GM12878 (cell line): ENCODE results near the gene KLC4. TPM values are rescaled to one million over a fixed set of nuclear protein-coding genes. Genes with fewer than 3 reads are reported as not detected.

Experiments used
- ATAC-seq: fragments of 200-7000 bp; cut with Tn5 transposase; 3 replicates; pipeline ENCODE4 v1.9.1; 2020; ENCODE audit warnings: mild to moderate bottlenecking, moderate library complexity
- BruUV-seq: library from RNA; stranded (reverse); fragments of 400-500 nt; replicated peaks from 2 replicates; lab custom pipeline; 2021; lab: Mats Ljungman, UMichigan
- CTCF ChIA-PET: fragments of 300-600 bp; sonication (Branson Sonifier 250); formaldehyde crosslinking; extraction: SDS; loops from one replicate; lab custom pipeline; 2021; ENCODE audit warnings: inconsistent platforms; lab: Yijun Ruan, JAX
- POLR2A ChIA-PET: fragments of 350-600 bp; formaldehyde crosslinking; extraction: SDS; loops from one replicate; lab custom pipeline; 2021; ENCODE audit warnings: inconsistent platforms; lab: Charles Lee
- RAD21 ChIA-PET: fragments of 300-600 bp; sonication (Branson Sonifier 250); formaldehyde crosslinking; loops from one replicate; lab custom pipeline; 2023; ENCODE audit warnings: antibody characterized with exemption; ENCODE audit not compliant: unreplicated experiment; lab: Charles Lee
- SMC1A ChIA-PET: fragments of 300-600 bp; sonication (Branson Sonifier 250); formaldehyde crosslinking; loops from one replicate; lab custom pipeline; 2023; ENCODE audit not compliant: unreplicated experiment, uncharacterized antibody; lab: Charles Lee
- DNase-seq: peaks from one replicate; pipeline ENCODE4 v3.0.0-alpha.2; 2011; ENCODE audit warnings: low read depth, low spot score
- FAIRE-seq: peaks from 3 replicates; lab custom pipeline; 2011; peaks lifted over from hg19 to GRCh38; lab: Jason Lieb, UNC
- H2AFZ ChIP-seq: 2 replicates; pipeline ENCODE4 v1.6.0; 2011; ENCODE audit warnings: low read depth, low read length, control low read depth; ENCODE audit not compliant: control insufficient read depth
- H3K27ac ChIP-seq: 2 replicates; pipeline ENCODE4 v1.5.1; 2011; ENCODE audit warnings: control low read depth; ENCODE audit not compliant: control insufficient read depth, insufficient read depth
- H3K27me3 ChIP-seq, 2 experiments: replicated peaks in 1 of 2; 2 replicates each; pipeline versions ENCODE4 v1.6.0 to v1.6.1; 2011; ENCODE audit warnings: low read length in 1 of 2; ENCODE audit not compliant: control insufficient read depth in 2 of 2, insufficient read depth in 2 of 2
- H3K36me3 ChIP-seq, 2 experiments: 2 replicates each; pipeline ENCODE4 v1.5.1; 2011; ENCODE audit warnings: low read length in 1 of 2; ENCODE audit not compliant: control insufficient read depth in 2 of 2, insufficient read depth in 2 of 2
- H3K4me1 ChIP-seq: 2 replicates; pipeline ENCODE4 v1.6.1; 2011; ENCODE audit warnings: mild to moderate bottlenecking, low read length, moderate library complexity, mixed read lengths; ENCODE audit not compliant: control insufficient read depth, insufficient read depth
- H3K4me2 ChIP-seq: 2 replicates; pipeline ENCODE4 v1.6.0; 2011; ENCODE audit warnings: control low read depth; ENCODE audit not compliant: control insufficient read depth, insufficient read depth
- H3K4me3 ChIP-seq: fragments of 200-600 bp; sonication (generic); 2 replicates; pipeline ENCODE4 v1.5.1; 2016
- H3K79me2 ChIP-seq: 2 replicates; pipeline ENCODE4 v1.6.0; 2011; ENCODE audit warnings: low read length; ENCODE audit not compliant: control insufficient read depth, insufficient read depth
- H3K9ac ChIP-seq: 2 replicates; pipeline ENCODE4 v1.8.0; 2011; ENCODE audit warnings: low read length, control low read depth, mixed read lengths; ENCODE audit not compliant: control insufficient read depth, insufficient read depth
- H3K9me3 ChIP-seq: replicated peaks from 3 replicates; pipeline ENCODE4 v1.5.1; 2011; ENCODE audit warnings: mild to moderate bottlenecking, low read length; ENCODE audit not compliant: control insufficient read depth, insufficient read depth
- H4K20me1 ChIP-seq: 2 replicates; pipeline ENCODE4 v1.6.0; 2011; ENCODE audit not compliant: control insufficient read depth, insufficient read depth
- EGR1 ChIP-seq, 2 experiments: IDR thresholded peaks; 1 replicate in 1 of 2; 2 replicates in 1 of 2; pipeline ENCODE4 v1.6.1; 2011 to 2012; ENCODE audit warnings: low read depth in 2 of 2, low read length in 2 of 2, borderline replicate concordance in 1 of 2, mild to moderate bottlenecking in 1 of 2, moderate library complexity in 1 of 2
- EZH2 ChIP-seq: IDR thresholded peaks from 2 replicates; pipeline ENCODE4 v1.6.1; 2012; ENCODE audit warnings: low read depth, mild to moderate bottlenecking, control low read depth, inconsistent platforms, low read length, borderline replicate concordance; ENCODE audit not compliant: control insufficient read depth
- FOS ChIP-seq: IDR thresholded peaks from 3 replicates; pipeline ENCODE4 v1.6.1; 2011; ENCODE audit warnings: borderline replicate concordance; ENCODE audit not compliant: insufficient read length; ENCODE audit errors: extremely low read depth
- POU2F2 ChIP-seq: IDR thresholded peaks from 3 replicates; pipeline ENCODE4 v1.6.1; 2011; ENCODE audit warnings: low read depth, mild to moderate bottlenecking, low read length, borderline replicate concordance
- RB1 ChIP-seq: fragments of 450-650 bp; formaldehyde crosslinking; IDR thresholded peaks from 2 replicates; pipeline ENCODE4 v1.6.1; 2017; ENCODE audit warnings: mild to moderate bottlenecking, borderline replicate concordance
- STAT1 ChIP-seq: fragments of 450-650 bp; conservative IDR thresholded peaks from 2 replicates; pipeline ENCODE4 v1.6.1; 2014; ENCODE audit warnings: antibody characterized with exemption, mild to moderate bottlenecking
- WGBS: methylation state at CpG from one replicate; pipeline ENCODE4 v1.1.6; 2016; ENCODE audit warnings: low lambda C conversion rate; ENCODE audit not compliant: insufficient replicate concordance, insufficient coverage; ENCODE audit errors: missing lambda C conversion rate; 5-methylcytosine and 5-hydroxymethylcytosine counted together
- in situ Hi-C: fragments of 300-500 bp; cut with MboI; formaldehyde crosslinking; loops from 9 replicates; pipeline ENCODE4 v1.14.3; 2018; ENCODE audit warnings: mixed read lengths
- intact Hi-C: fragments of 100-400 bp; cut with micrococcal nuclease; formaldehyde crosslinking; loops from one replicate; pipeline ENCODE4 v1.14.2; 2022; ENCODE audit not compliant: unreplicated experiment
- polyA plus RNA-seq, 11 experiments: library from polyadenylated mRNA; depleted of rRNA in 4 of 11; unstranded in 6 of 11; stranded (reverse) in 5 of 11; fragments of >200 nt; fragmentation: Nextera tagmentation in 4 of 11; fragmentation: Illumina TruSeq in 1 of 11; extraction: Ambion mirVana in 4 of 11; extraction: Trizol in 1 of 11; gene quantifications; 1 replicate in 1 of 11; 2 replicates in 10 of 11; pipeline versions ENCODE4 v1.2.1 to v1.2.3, GENCODE V29; 2011 to 2016; ENCODE audit warnings: inconsistent platforms in 2 of 11, missing spikeins in 2 of 11, low read depth in 1 of 11
- total RNA-seq, 4 experiments: library from RNA; depleted of rRNA in 3 of 4; stranded (reverse); fragments of >200 nt in 3 of 4; fragmentation: Illumina TruSeq in 1 of 4; extraction: Trizol in 1 of 4; gene quantifications; 2 replicates each; pipeline versions ENCODE4 v1.2.1 to v1.2.3, GENCODE V29; 2013 to 2021
- TF ChIP-seq, protein P1 (sequence below): IDR thresholded peaks from 2 replicates; pipeline ENCODE4 v1.6.1; 2012; ENCODE audit warnings: low read depth, low read length, improper control_type of control experiment

Gene KLC4
- total and polyA plus RNA-seq, 10 of the 15 experiments (the other 5 are each of a cell fraction or from before 2014, with no cell fraction given): 0.90 to 13.4 (median 6.9) TPM

DNA sequence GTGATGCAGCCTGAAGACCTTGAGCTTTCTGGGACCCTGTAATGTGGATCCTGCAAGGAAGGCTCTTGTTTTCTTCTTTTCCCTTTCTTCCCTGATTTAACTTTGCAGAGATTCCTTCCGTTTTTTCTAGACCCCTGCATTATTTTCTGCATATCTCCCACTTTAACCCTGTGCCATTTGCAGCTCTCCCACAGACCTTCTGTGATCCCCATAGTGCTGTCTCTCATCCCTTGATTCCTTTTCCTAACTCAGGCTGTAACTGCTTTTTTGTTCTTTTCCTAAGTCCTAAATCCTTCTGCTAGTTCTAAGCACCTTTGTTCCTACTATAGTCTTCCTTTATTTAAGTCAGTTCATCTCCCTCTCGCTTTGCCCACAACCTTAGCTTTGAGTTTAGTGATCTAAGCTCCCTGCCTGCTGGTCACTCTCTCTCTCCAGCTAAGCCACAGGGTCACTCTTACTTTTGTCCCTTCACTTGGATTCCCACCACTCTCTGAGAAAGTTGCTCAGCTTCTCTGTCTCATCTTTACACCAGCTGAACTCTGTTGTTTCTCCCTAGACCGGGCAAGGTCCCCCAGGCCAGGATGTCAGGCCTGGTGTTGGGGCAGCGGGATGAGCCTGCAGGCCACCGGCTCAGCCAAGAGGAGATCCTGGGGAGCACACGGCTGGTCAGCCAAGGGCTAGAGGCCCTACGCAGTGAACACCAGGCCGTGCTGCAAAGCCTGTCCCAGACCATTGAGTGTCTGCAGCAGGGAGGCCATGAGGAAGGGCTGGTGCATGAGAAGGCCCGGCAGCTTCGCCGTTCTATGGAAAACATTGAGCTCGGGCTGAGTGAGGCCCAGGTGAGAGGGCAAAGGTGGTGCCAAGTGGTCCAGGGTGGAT is 1.6 kb downstream of the KLC4 start:
- H2AFZ ChIP-seq: no peak overlapping the region
- no peak for DNase-seq
- no peak overlapping the region for H3K27ac ChIP-seq
- ChIA-PET CTCF (interaction anchor here (1.4 kb wide), 1 partner anchor 83 kb away, joined by 4 read pairs; no protein-coding TSS in a partner anchor), RAD21 (interaction anchor here (0.8 to 3.0 kb wide), 4 partner anchors 8 to 83 kb away, joined by 3 to 16 read pairs (median 4); partner anchors contain the start of genes KLHDC3 and MEA1), POLR2A (interaction anchor here (0.5 to 2.0 kb wide), 3 partner anchors 47 to 90 kb away, joined by 3 to 19 read pairs (median 3); partner anchors contain the start of genes KLHDC3, MEA1 and PPP2R5D), SMC1A (interaction anchor here (0.6 to 1.4 kb wide), 2 partner anchors 148 to 177 kb away, joined by 3 read pairs; no protein-coding TSS in a partner anchor)
- H3K27me3 ChIP-seq: no peaks in the 10 kb centered on the region
- WGBS: 67% methylated on average over 12 of the region's 12 CpGs
- no peak overlapping the region for H3K4me3 ChIP-seq
- BruUV-seq: no TSS peak
- no peak for ATAC-seq
- FAIRE-seq: no peak
- peaks cover 3% of the 10 kb centered on the region; the same call in 1 of the 2 replicates for H3K4me1 ChIP-seq
- peaks cover 15% of the 10 kb centered on the region for H3K79me2 ChIP-seq
- no peak overlapping the region for H3K9ac ChIP-seq
- no peak for TF ChIP-seq STAT1
- no peak for TF ChIP-seq FOS
- TF ChIP-seq EZH2: no peak
- no peak for TF ChIP-seq POU2F2
- no peak for TF ChIP-seq EGR1 (IDR thresholded peaks at IDR 0.05; ENCODE audit: borderline replicate concordance in 1 of 2, low read depth in 2 of 2, low read length in 2 of 2)
- TF ChIP-seq, protein P1, sequence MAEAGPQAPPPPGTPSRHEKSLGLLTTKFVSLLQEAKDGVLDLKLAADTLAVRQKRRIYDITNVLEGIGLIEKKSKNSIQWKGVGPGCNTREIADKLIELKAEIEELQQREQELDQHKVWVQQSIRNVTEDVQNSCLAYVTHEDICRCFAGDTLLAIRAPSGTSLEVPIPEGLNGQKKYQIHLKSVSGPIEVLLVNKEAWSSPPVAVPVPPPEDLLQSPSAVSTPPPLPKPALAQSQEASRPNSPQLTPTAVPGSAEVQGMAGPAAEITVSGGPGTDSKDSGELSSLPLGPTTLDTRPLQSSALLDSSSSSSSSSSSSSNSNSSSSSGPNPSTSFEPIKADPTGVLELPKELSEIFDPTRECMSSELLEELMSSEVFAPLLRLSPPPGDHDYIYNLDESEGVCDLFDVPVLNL: no peak
- TF ChIP-seq RB1: no peak
- no peak overlapping the region; the same call in 1 of the 2 replicates for H3K4me2 ChIP-seq
- in situ Hi-C loops (no loop called here), intact Hi-C loops (no loop called here)
- H3K36me3 ChIP-seq: no peaks in the 10 kb centered on the region; a peak in 1 of 4 replicates
- no peaks in the 10 kb centered on the region for H3K9me3 ChIP-seq
- no peaks in the 10 kb centered on the region for H4K20me1 ChIP-seq
